Neural cell (in vitro differentiated cells): Measurements from ENCODE around the gene URB1.

Experiments
- EZH2 ChIP-seq: fragments of 200-600, 300-800 bp; shearing (Covaris generic), sonication (generic); IDR thresholded peaks from 2 replicates; pipeline ENCODE4 v1.6.1; 2014; ENCODE audit warnings: antibody characterized with exemption, low read length, borderline replicate concordance, mild to moderate bottlenecking; ENCODE audit not compliant: insufficient read depth, poor library complexity, severe bottlenecking
- POLR2AphosphoS5 ChIP-seq: IDR thresholded peaks from 2 replicates; pipeline ENCODE4 v1.6.1; 2012
- RAD21 ChIP-seq: fragments of 450-650 bp; conservative IDR thresholded peaks from 2 replicates; pipeline ENCODE4 v1.6.1; 2014; ENCODE audit warnings: antibody characterized with exemption, mild to moderate bottlenecking, moderate library complexity
- SMC3 ChIP-seq: fragments of 450-650 bp; conservative IDR thresholded peaks from 2 replicates; pipeline ENCODE4 v1.6.1; 2014; ENCODE audit warnings: antibody characterized with exemption, mild to moderate bottlenecking, moderate library complexity; ENCODE audit not compliant: poor library complexity
- TF ChIP-seq, protein P1 (sequence below): fragments of 450-650 bp; IDR thresholded peaks from 2 replicates; pipeline ENCODE4 v1.5.1; 2014; ENCODE audit warnings: antibody characterized with exemption, mild to moderate bottlenecking, moderate library complexity; ENCODE audit not compliant: poor library complexity, severe bottlenecking

- TF ChIP-seq, protein P1, sequence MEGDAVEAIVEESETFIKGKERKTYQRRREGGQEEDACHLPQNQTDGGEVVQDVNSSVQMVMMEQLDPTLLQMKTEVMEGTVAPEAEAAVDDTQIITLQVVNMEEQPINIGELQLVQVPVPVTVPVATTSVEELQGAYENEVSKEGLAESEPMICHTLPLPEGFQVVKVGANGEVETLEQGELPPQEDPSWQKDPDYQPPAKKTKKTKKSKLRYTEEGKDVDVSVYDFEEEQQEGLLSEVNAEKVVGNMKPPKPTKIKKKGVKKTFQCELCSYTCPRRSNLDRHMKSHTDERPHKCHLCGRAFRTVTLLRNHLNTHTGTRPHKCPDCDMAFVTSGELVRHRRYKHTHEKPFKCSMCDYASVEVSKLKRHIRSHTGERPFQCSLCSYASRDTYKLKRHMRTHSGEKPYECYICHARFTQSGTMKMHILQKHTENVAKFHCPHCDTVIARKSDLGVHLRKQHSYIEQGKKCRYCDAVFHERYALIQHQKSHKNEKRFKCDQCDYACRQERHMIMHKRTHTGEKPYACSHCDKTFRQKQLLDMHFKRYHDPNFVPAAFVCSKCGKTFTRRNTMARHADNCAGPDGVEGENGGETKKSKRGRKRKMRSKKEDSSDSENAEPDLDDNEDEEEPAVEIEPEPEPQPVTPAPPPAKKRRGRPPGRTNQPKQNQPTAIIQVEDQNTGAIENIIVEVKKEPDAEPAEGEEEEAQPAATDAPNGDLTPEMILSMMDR, result no peak
- TF ChIP-seq EZH2 (no peak), POLR2AphosphoS5 (no peak), RAD21 (no peak), SMC3 (no peak)
Observed at GRCh38 chr21:32387151-32387550, 5.7 kb downstream of the URB1 start.
